NB4 (cell line): ENCODE results near the gene ZBTB5.

Experiments used
- DNase-seq: peaks from one replicate; pipeline ENCODE4 v3.0.0; 2010; ENCODE audit warnings: low read depth
- H3K4me3 ChIP-seq: one replicate; pipeline ENCODE4 v1.5.1; 2011; ENCODE audit warnings: mild to moderate bottlenecking, low read depth, low read length, moderate library complexity
- CTCF ChIP-seq: IDR thresholded peaks from one replicate; pipeline ENCODE4 v1.5.1; 2012; ENCODE audit warnings: low read depth, low read length
- MAX ChIP-seq: IDR thresholded peaks from 2 replicates; pipeline ENCODE4 v1.6.1; 2011; ENCODE audit warnings: low read depth, low read length
- MYC ChIP-seq: IDR thresholded peaks from 2 replicates; pipeline ENCODE4 v1.6.1; 2011; ENCODE audit warnings: low read depth, low read length
- POLR2A ChIP-seq: IDR thresholded peaks from 2 replicates; pipeline ENCODE4 v1.6.1; 2011; ENCODE audit warnings: mild to moderate bottlenecking; ENCODE audit not compliant: insufficient read length; ENCODE audit errors: extremely low read depth

The ZBTB5 gene

GRCh38 chr9:37413311-37413710, 51.9 kb downstream of the ZBTB5 start:
- H3K4me3 ChIP-seq, result no peak overlapping the region
- TF ChIP-seq POLR2A (no peak), MAX (no peak), MYC (no peak)
- no peak for DNase-seq

GRCh38 chr9:37412431-37413151, 52.7 kb downstream of the ZBTB5 start:
- H3K4me3 ChIP-seq, result no peak overlapping the region
- no peak for TF ChIP-seq CTCF
- TF ChIP-seq POLR2A, result no peak
- TF ChIP-seq MAX, result no peak
- no peak for TF ChIP-seq MYC
- no peak for DNase-seq

GRCh38 chr9:37410969-37411785, 54.1 kb downstream of the ZBTB5 start:
- TF ChIP-seq POLR2A (no peak), CTCF (peak; percentile 15)
- H3K4me3 ChIP-seq, result no peak overlapping the region
- DNase-seq, result no peak

GRCh38 chr9:37410354-37410861, 54.8 kb downstream of the ZBTB5 start:
- H3K4me3 ChIP-seq, result no peak overlapping the region
- TF ChIP-seq MYC (no peak), MAX (no peak), CTCF (no peak), POLR2A (no peak)
- no peak for DNase-seq

GRCh38 chr9:37408933-37409710, 56.1 kb downstream of the ZBTB5 start:
- TF ChIP-seq POLR2A (no peak), MYC (no peak), MAX (no peak), CTCF (no peak)
- no peak for DNase-seq
- no peak overlapping the region for H3K4me3 ChIP-seq

- no peak for DNase-seq
- TF ChIP-seq MYC (no peak), MAX (no peak), CTCF (no peak), POLR2A (no peak)
- H3K4me3 ChIP-seq, result no peak overlapping the region
These were observed 57.8 kb downstream of the ZBTB5 start for GRCh38 chr9:37407468-37407867.
